Activated B cell treated with CpG ODN at 0.5 μM for 24 hours (primary cell): ENCODE measurements around the gene NKAIN1. TPM values are rescaled to one million over a fixed set of nuclear protein-coding genes. Genes with fewer than 3 reads are reported as not detected.

Experiments
- ATAC-seq: fragments of 200-7000 bp; cut with Tn5 transposase; one replicate; pipeline ENCODE4 v1.10.0; 2021; ENCODE audit warnings: low read depth, mild to moderate bottlenecking, moderate library complexity
- CTCF ChIA-PET: fragments of 350-600 bp; sonication (Branson Sonifier 250); formaldehyde crosslinking; loops from one replicate; lab custom pipeline; 2021; ENCODE audit warnings: antibody characterized with exemption; lab: Charles Lee
- POLR2A ChIA-PET: fragments of 350-600 bp; sonication (Branson Sonifier 250); formaldehyde crosslinking; loops from one replicate; lab custom pipeline; 2021; ENCODE audit warnings: antibody characterized with exemption; lab: Charles Lee
- DNase-seq: peaks from one replicate; pipeline ENCODE4 v3.0.0; 2022
- H3K27ac Mint-ChIP-seq: one replicate; pipeline ENCODE4 v1.8.0; 2020; ENCODE audit warnings: mixed read lengths
- H3K27me3 Mint-ChIP-seq: one replicate; pipeline ENCODE4 v1.8.0; 2021; ENCODE audit warnings: mixed read lengths
- H3K36me3 Mint-ChIP-seq: one replicate; pipeline ENCODE4 v1.8.0; 2021; ENCODE audit warnings: low read depth, mixed read lengths
- H3K4me1 Mint-ChIP-seq: one replicate; pipeline ENCODE4 v1.8.0; 2021; ENCODE audit warnings: mixed read lengths
- H3K4me3 Mint-ChIP-seq: one replicate; pipeline ENCODE4 v1.8.0; 2020; ENCODE audit warnings: mild to moderate bottlenecking, mixed read lengths
- H3K9me3 Mint-ChIP-seq: one replicate; pipeline ENCODE4 v1.8.0; 2020; ENCODE audit warnings: mixed read lengths
- CTCF ChIP-seq: fragments of 200-600 bp; IDR thresholded peaks from one replicate; pipeline ENCODE4 v1.8.0; 2022; ENCODE audit warnings: antibody characterized with exemption, mild to moderate bottlenecking
- intact Hi-C: fragments of 100-400 bp; cut with micrococcal nuclease; formaldehyde crosslinking; loops from one replicate; pipeline ENCODE4 v1.15.1; 2024
- total RNA-seq: library from RNA; stranded (reverse); gene quantifications from 2 replicates; pipeline ENCODE4 v1.2.3, GENCODE V29; 2022

The NKAIN1 gene
- total RNA-seq, 1 donor from 2014 or later: not detected

GRCh38 chr1:31153423-31153822 is 86.3 kb downstream of the NKAIN1 start:
- peaks cover 11% of the 10 kb centered on the region for H3K4me1 Mint-ChIP-seq
- no peak for DNase-seq

GRCh38 chr1:31152181-31152795 is 87.4 kb downstream of the NKAIN1 start:
- peaks cover 11% of the 10 kb centered on the region for H3K4me1 Mint-ChIP-seq
- no peak for DNase-seq
- no peak overlapping the region for H3K27ac Mint-ChIP-seq
- CTCF ChIA-PET: interaction anchor here (0.6 to 2.2 kb wide), 2 partner anchors 10 to 19 kb away, joined by 3 to 9 read pairs; no protein-coding TSS in a partner anchor
- H3K36me3 Mint-ChIP-seq: peaks cover 2% of the 10 kb centered on the region
- POLR2A ChIA-PET: interaction anchor here (0.7 to 1.3 kb wide), 2 partner anchors 87 to 145 kb away, joined by 3 to 4 read pairs; partner anchors contain the start of genes PUM1 and ZCCHC17
- H3K4me3 Mint-ChIP-seq: no peak overlapping the region
- H3K9me3 Mint-ChIP-seq: no peaks in the 10 kb centered on the region
- no peak for ATAC-seq
- H3K27me3 Mint-ChIP-seq: no peaks in the 10 kb centered on the region
- TF ChIP-seq CTCF: no peak
- intact Hi-C loops: loop anchor here (10.0 kb wide), 1 partner anchor 367 kb away; no protein-coding TSS in a partner anchor

More at GRCh38 chr1:31153423-31153822, 86.3 kb downstream of the NKAIN1 start:
- no peak overlapping the region for H3K4me3 Mint-ChIP-seq
- no peaks in the 10 kb centered on the region for H3K27me3 Mint-ChIP-seq
- no peak for TF ChIP-seq CTCF
- intact Hi-C loops: loop anchor here (10.0 kb wide), 1 partner anchor 369 kb away; no protein-coding TSS in a partner anchor
- no peaks in the 10 kb centered on the region for H3K9me3 Mint-ChIP-seq
- H3K36me3 Mint-ChIP-seq: peaks cover 2% of the 10 kb centered on the region
- CTCF ChIA-PET: interaction anchor here (2.2 kb wide), 1 partner anchor 9 kb away, joined by 9 read pairs; no protein-coding TSS in a partner anchor
- no peak overlapping the region for H3K27ac Mint-ChIP-seq
- POLR2A ChIA-PET: interaction anchor here (0.6 to 1.3 kb wide), 4 partner anchors 88 to 405 kb away, joined by 3 to 6 read pairs (median 5); partner anchors contain the start of gene PUM1
- no peak for ATAC-seq

- Mint-ChIP-seq H3K27ac (no peak overlapping the region), H3K9me3 (no peaks in the 10 kb centered on the region), H3K4me1 (peaks cover 11% of the 10 kb centered on the region), H3K36me3 (peaks cover 2% of the 10 kb centered on the region), H3K4me3 (no peak overlapping the region), H3K27me3 (peaks cover 4% of the 10 kb centered on the region)
- intact Hi-C loops: loop anchor here (10.0 kb wide), 1 partner anchor 367 kb away; no protein-coding TSS in a partner anchor
- ATAC-seq (no peak), DNase-seq (no peak)
- CTCF ChIA-PET: interaction anchor here (2.2 kb wide), 1 partner anchor 11 kb away, joined by 9 read pairs; no protein-coding TSS in a partner anchor
- POLR2A ChIA-PET: interaction anchor here (0.7 to 0.9 kb wide), 3 partner anchors 113 to 390 kb away, joined by 3 to 4 read pairs (median 3); no protein-coding TSS in a partner anchor
- no peak for TF ChIP-seq CTCF
Measured at GRCh38 chr1:31151402-31151801, 88.3 kb downstream of the NKAIN1 start.

- ChIA-PET CTCF (interaction anchor here (1.2 kb wide), 1 partner anchor 13 kb away, joined by 4 read pairs; no protein-coding TSS in a partner anchor), POLR2A (no interaction called here)
- no peak for DNase-seq
- no peaks in the 10 kb centered on the region for H3K4me1 Mint-ChIP-seq
- H3K4me3 Mint-ChIP-seq: no peak overlapping the region
- TF ChIP-seq CTCF: no peak
- H3K9me3 Mint-ChIP-seq: no peaks in the 10 kb centered on the region
- H3K36me3 Mint-ChIP-seq: no peaks in the 10 kb centered on the region
- no peak for ATAC-seq
- H3K27me3 Mint-ChIP-seq: peaks cover 4% of the 10 kb centered on the region
- intact Hi-C loops: no loop called here
- H3K27ac Mint-ChIP-seq: no peak overlapping the region
Measured at GRCh38 chr1:31148409-31148808, 91.3 kb downstream of the NKAIN1 start.

GRCh38 chr1:31145648-31146047 is 94.0 kb downstream of the NKAIN1 start:
- Mint-ChIP-seq H3K36me3 (no peaks in the 10 kb centered on the region), H3K27me3 (peaks cover 7% of the 10 kb centered on the region), H3K9me3 (no peaks in the 10 kb centered on the region), H3K27ac (no peak overlapping the region), H3K4me1 (no peaks in the 10 kb centered on the region), H3K4me3 (no peak overlapping the region)
- intact Hi-C loops: no loop called here
- CTCF ChIA-PET: no interaction called here
- ATAC-seq (no peak), DNase-seq (no peak)
- POLR2A ChIA-PET: no interaction called here
- no peak for TF ChIP-seq CTCF
